GM23338 (cell line): ENCODE data around the gene CDH23. TPM values are rescaled to one million over a fixed set of nuclear protein-coding genes. Genes with fewer than 3 reads are reported as not detected.

Source experiments
- ATAC-seq: fragments of 200-7000 bp; cut with Tn5 transposase; 3 replicates; pipeline ENCODE4 v1.9.1; 2020
- DNase-seq: peaks from one replicate; pipeline ENCODE4 v3.0.0-alpha.2; 2015; ENCODE audit warnings: low spot score
- H2AFZ ChIP-seq: fragments of 200-600 bp; sonication (generic); 2 replicates; pipeline ENCODE4 v1.8.0; 2016; ENCODE audit warnings: antibody characterized with exemption, mild to moderate bottlenecking, moderate library complexity
- H3F3A ChIP-seq: fragments of 200-600 bp; sonication (generic); replicated peaks from 2 replicates; pipeline ENCODE4 v1.8.0; 2017; ENCODE audit warnings: antibody characterized with exemption, mixed run types, low read depth
- H3K27ac ChIP-seq: fragments of 200-600 bp; sonication (generic); 2 replicates; pipeline ENCODE4 v1.6.1; 2016; ENCODE audit warnings: low read depth
- H3K27me3 ChIP-seq: fragments of 200-600 bp; sonication (generic); 2 replicates; pipeline ENCODE4 v1.8.0; 2016; ENCODE audit warnings: mild to moderate bottlenecking, mixed run types, moderate library complexity; ENCODE audit not compliant: insufficient read depth
- H3K36me3 ChIP-seq: fragments of 200-600 bp; sonication (generic); 2 replicates; pipeline ENCODE4 v1.8.0; 2016; ENCODE audit warnings: mild to moderate bottlenecking; ENCODE audit not compliant: insufficient read depth
- H3K4me1 ChIP-seq: fragments of 200-600 bp; sonication (generic); 2 replicates; pipeline ENCODE4 v1.8.0; 2016; ENCODE audit warnings: mild to moderate bottlenecking, moderate library complexity; ENCODE audit not compliant: insufficient read depth
- H3K4me2 ChIP-seq: fragments of 200-600 bp; sonication (generic); 2 replicates; pipeline ENCODE4 v1.7.1; 2017; ENCODE audit warnings: mixed run types
- H3K4me3 ChIP-seq: fragments of 200-600 bp; sonication (generic); 2 replicates; pipeline ENCODE4 v1.6.1; 2016; ENCODE audit warnings: mixed run types
- H3K79me2 ChIP-seq: fragments of 200-600 bp; sonication (generic); replicated peaks from 2 replicates; pipeline ENCODE4 v1.8.0; 2017; ENCODE audit warnings: mild to moderate bottlenecking; ENCODE audit not compliant: insufficient read depth
- H3K9me2 ChIP-seq: fragments of 200-600 bp; sonication (generic); 2 replicates; pipeline ENCODE4 v1.8.0; 2017; ENCODE audit not compliant: insufficient read depth
- H4K20me1 ChIP-seq: fragments of 200-600 bp; sonication (generic); replicated peaks from 2 replicates; pipeline ENCODE4 v1.8.0; 2017; ENCODE audit warnings: mild to moderate bottlenecking; ENCODE audit not compliant: insufficient read depth
- H3K27ac Mint-ChIP-seq: 2 replicates; pipeline ENCODE4 v1.8.0; 2020; ENCODE audit warnings: inconsistent platforms, mild to moderate bottlenecking, moderate library complexity, mixed read lengths
- H3K27me3 Mint-ChIP-seq: 3 replicates; pipeline ENCODE4 v1.8.0; 2022; ENCODE audit warnings: low read depth, mild to moderate bottlenecking, moderate library complexity, mixed read lengths, inconsistent platforms; ENCODE audit not compliant: insufficient read depth, poor library complexity
- H3K36me3 Mint-ChIP-seq: 3 replicates; pipeline ENCODE4 v1.8.0; 2021; ENCODE audit warnings: low read depth, mild to moderate bottlenecking, inconsistent platforms, moderate library complexity, mixed read lengths
- H3K4me1 Mint-ChIP-seq: 3 replicates; pipeline ENCODE4 v1.8.0; 2020; ENCODE audit warnings: mild to moderate bottlenecking, inconsistent platforms, mixed read lengths
- H3K4me3 Mint-ChIP-seq: 3 replicates; pipeline ENCODE4 v1.8.0; 2021; ENCODE audit warnings: moderate library complexity, mild to moderate bottlenecking, inconsistent platforms, mixed read lengths
- H3K9me3 Mint-ChIP-seq: 3 replicates; pipeline ENCODE4 v1.8.0; 2020; ENCODE audit warnings: moderate library complexity, mild to moderate bottlenecking, inconsistent platforms, mixed read lengths
- CREB1 ChIP-seq: fragments of 250-450 bp; sonication (Bioruptor Pico); IDR thresholded peaks from 2 replicates; pipeline ENCODE4 v1.5.0; 2020; ENCODE audit warnings: low read depth, mild to moderate bottlenecking, moderate library complexity
- ETS1 ChIP-seq: IDR thresholded peaks from 2 replicates; pipeline ENCODE4 v1.6.1; 2016; ENCODE audit warnings: antibody characterized with exemption
- EZH2 ChIP-seq: fragments of 200-600 bp; sonication (generic); IDR thresholded peaks from one replicate; pipeline ENCODE4 v1.8.0; 2017; ENCODE audit warnings: antibody characterized with exemption, mild to moderate bottlenecking, low read depth; ENCODE audit not compliant: unreplicated experiment
- EZH2phosphoT487 ChIP-seq: fragments of 200-600 bp; sonication (generic); IDR thresholded peaks from one replicate; pipeline ENCODE4 v1.8.1; 2018; ENCODE audit warnings: antibody characterized with exemption; ENCODE audit not compliant: unreplicated experiment
- JUNB ChIP-seq: IDR thresholded peaks from one replicate; pipeline ENCODE4 v1.6.1; 2016; ENCODE audit warnings: antibody characterized with exemption; ENCODE audit not compliant: unreplicated experiment
- NANOG ChIP-seq: IDR thresholded peaks from 2 replicates; pipeline ENCODE4 v1.6.1; 2016; ENCODE audit warnings: antibody characterized with exemption, borderline replicate concordance
- POLR2AphosphoS5 ChIP-seq: IDR thresholded peaks from 2 replicates; pipeline ENCODE4 v1.6.1; 2016; ENCODE audit warnings: antibody characterized with exemption, low read depth
- STAT1 ChIP-seq: IDR thresholded peaks from one replicate; pipeline ENCODE4 v1.6.1; 2016; ENCODE audit warnings: antibody characterized with exemption; ENCODE audit not compliant: unreplicated experiment
- ZNF114 ChIP-seq: fragments of 250-450 bp; sonication (Bioruptor Pico); IDR thresholded peaks from 2 replicates; pipeline ENCODE4 v1.5.0; 2020; ENCODE audit warnings: mild to moderate bottlenecking, moderate library complexity
- ZNF331 ChIP-seq: fragments of 250-450 bp; sonication (Bioruptor Pico); IDR thresholded peaks from 2 replicates; pipeline ENCODE4 v1.5.0; 2020; ENCODE audit warnings: low read depth, mild to moderate bottlenecking, moderate library complexity
- polyA plus RNA-seq: library from polyadenylated mRNA; unstranded; fragments of >200 nt; fragmentation: Nextera tagmentation; extraction: Ambion mirVana; gene quantifications from 2 replicates; pipeline ENCODE4 v1.2.1, GENCODE V29; 2016
- total RNA-seq: library from RNA; depleted of rRNA; stranded (reverse); fragments of >200 nt; shearing (Covaris generic); gene quantifications from 2 replicates; pipeline ENCODE4 v1.2.3, GENCODE V29; 2014
- TF ChIP-seq, protein P1 (sequence below): fragments of 250-450 bp; sonication (Bioruptor Pico); IDR thresholded peaks from 2 replicates; pipeline ENCODE4 v1.5.0; 2020; ENCODE audit warnings: mild to moderate bottlenecking, moderate library complexity
- TF ChIP-seq, protein P2 (sequence below): IDR thresholded peaks from one replicate; pipeline ENCODE4 v1.6.1; 2018; ENCODE audit warnings: antibody characterized with exemption; ENCODE audit not compliant: unreplicated experiment
- TF ChIP-seq, protein P3 (sequence below), 2 experiments: fragments of 200-600 bp in 1 of 2; sonication (generic) in 1 of 2; conservative IDR thresholded peaks; 2 replicates each; pipeline versions ENCODE4 v1.5.1 to v1.6.1; 2016 to 2017; ENCODE audit warnings: antibody characterized with exemption in 2 of 2, low read depth in 2 of 2, mild to moderate bottlenecking in 2 of 2, moderate library complexity in 1 of 2

Gene CDH23
- total and polyA plus RNA-seq, 2 experiments from 2014 or later, result 0.95 to 4.3 TPM

- no peak for DNase-seq
- H3F3A ChIP-seq, result no peaks in the 10 kb centered on the region
- Mint-ChIP-seq H3K27me3 (peaks cover 12% of the 10 kb centered on the region), H3K4me3 (no peak overlapping the region), H3K27ac (no peak overlapping the region), H3K36me3 (peaks cover 6% of the 10 kb centered on the region), H3K9me3 (peaks cover 17% of the 10 kb centered on the region), H3K4me1 (peaks cover 29% of the 10 kb centered on the region)
- H3K27me3 ChIP-seq, result no peaks in the 10 kb centered on the region
- H4K20me1 ChIP-seq, result no peaks in the 10 kb centered on the region
- H3K4me1 ChIP-seq, result peaks cover 13% of the 10 kb centered on the region
- no peak overlapping the region for H2AFZ ChIP-seq
- no peak overlapping the region for H3K4me3 ChIP-seq
- no peak overlapping the region for H3K4me2 ChIP-seq
- H3K79me2 ChIP-seq, result no peaks in the 10 kb centered on the region
- no peak for TF ChIP-seq EZH2
- no peak for TF ChIP-seq JUNB
- no peak for TF ChIP-seq EZH2phosphoT487
- TF ChIP-seq ZNF114, result no peak
- TF ChIP-seq, protein P1, sequence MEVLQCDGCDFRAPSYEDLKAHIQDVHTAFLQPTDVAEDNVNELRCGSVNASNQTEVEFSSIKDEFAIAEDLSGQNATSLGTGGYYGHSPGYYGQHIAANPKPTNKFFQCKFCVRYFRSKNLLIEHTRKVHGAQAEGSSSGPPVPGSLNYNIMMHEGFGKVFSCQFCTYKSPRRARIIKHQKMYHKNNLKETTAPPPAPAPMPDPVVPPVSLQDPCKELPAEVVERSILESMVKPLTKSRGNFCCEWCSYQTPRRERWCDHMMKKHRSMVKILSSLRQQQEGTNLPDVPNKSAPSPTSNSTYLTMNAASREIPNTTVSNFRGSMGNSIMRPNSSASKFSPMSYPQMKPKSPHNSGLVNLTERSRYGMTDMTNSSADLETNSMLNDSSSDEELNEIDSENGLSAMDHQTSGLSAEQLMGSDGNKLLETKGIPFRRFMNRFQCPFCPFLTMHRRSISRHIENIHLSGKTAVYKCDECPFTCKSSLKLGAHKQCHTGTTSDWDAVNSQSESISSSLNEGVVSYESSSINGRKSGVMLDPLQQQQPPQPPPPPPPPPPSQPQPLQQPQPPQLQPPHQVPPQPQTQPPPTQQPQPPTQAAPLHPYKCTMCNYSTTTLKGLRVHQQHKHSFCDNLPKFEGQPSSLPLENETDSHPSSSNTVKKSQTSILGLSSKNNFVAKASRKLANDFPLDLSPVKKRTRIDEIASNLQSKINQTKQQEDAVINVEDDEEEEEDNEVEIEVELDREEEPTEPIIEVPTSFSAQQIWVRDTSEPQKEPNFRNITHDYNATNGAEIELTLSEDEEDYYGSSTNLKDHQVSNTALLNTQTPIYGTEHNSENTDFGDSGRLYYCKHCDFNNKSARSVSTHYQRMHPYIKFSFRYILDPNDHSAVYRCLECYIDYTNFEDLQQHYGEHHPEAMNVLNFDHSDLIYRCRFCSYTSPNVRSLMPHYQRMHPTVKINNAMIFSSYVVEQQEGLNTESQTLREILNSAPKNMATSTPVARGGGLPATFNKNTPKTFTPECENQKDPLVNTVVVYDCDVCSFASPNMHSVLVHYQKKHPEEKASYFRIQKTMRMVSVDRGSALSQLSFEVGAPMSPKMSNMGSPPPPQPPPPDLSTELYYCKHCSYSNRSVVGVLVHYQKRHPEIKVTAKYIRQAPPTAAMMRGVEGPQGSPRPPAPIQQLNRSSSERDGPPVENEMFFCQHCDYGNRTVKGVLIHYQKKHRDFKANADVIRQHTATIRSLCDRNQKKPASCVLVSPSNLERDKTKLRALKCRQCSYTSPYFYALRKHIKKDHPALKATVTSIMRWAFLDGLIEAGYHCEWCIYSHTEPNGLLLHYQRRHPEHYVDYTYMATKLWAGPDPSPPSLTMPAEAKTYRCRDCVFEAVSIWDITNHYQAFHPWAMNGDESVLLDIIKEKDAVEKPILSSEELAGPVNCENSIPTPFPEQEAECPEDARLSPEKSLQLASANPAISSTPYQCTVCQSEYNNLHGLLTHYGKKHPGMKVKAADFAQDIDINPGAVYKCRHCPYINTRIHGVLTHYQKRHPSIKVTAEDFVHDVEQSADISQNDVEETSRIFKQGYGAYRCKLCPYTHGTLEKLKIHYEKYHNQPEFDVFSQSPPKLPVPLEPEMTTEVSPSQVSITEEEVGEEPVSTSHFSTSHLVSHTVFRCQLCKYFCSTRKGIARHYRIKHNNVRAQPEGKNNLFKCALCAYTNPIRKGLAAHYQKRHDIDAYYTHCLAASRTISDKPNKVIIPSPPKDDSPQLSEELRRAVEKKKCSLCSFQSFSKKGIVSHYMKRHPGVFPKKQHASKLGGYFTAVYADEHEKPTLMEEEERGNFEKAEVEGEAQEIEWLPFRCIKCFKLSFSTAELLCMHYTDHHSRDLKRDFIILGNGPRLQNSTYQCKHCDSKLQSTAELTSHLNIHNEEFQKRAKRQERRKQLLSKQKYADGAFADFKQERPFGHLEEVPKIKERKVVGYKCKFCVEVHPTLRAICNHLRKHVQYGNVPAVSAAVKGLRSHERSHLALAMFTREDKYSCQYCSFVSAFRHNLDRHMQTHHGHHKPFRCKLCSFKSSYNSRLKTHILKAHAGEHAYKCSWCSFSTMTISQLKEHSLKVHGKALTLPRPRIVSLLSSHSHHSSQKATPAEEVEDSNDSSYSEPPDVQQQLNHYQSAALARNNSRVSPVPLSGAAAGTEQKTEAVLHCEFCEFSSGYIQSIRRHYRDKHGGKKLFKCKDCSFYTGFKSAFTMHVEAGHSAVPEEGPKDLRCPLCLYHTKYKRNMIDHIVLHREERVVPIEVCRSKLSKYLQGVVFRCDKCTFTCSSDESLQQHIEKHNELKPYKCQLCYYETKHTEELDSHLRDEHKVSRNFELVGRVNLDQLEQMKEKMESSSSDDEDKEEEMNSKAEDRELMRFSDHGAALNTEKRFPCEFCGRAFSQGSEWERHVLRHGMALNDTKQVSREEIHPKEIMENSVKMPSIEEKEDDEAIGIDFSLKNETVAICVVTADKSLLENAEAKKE (CRISPR knock-in tag), result no peak
- no peak for TF ChIP-seq POLR2AphosphoS5
- TF ChIP-seq NANOG, result no peak
- no peak for TF ChIP-seq ETS1
- TF ChIP-seq, protein P2, sequence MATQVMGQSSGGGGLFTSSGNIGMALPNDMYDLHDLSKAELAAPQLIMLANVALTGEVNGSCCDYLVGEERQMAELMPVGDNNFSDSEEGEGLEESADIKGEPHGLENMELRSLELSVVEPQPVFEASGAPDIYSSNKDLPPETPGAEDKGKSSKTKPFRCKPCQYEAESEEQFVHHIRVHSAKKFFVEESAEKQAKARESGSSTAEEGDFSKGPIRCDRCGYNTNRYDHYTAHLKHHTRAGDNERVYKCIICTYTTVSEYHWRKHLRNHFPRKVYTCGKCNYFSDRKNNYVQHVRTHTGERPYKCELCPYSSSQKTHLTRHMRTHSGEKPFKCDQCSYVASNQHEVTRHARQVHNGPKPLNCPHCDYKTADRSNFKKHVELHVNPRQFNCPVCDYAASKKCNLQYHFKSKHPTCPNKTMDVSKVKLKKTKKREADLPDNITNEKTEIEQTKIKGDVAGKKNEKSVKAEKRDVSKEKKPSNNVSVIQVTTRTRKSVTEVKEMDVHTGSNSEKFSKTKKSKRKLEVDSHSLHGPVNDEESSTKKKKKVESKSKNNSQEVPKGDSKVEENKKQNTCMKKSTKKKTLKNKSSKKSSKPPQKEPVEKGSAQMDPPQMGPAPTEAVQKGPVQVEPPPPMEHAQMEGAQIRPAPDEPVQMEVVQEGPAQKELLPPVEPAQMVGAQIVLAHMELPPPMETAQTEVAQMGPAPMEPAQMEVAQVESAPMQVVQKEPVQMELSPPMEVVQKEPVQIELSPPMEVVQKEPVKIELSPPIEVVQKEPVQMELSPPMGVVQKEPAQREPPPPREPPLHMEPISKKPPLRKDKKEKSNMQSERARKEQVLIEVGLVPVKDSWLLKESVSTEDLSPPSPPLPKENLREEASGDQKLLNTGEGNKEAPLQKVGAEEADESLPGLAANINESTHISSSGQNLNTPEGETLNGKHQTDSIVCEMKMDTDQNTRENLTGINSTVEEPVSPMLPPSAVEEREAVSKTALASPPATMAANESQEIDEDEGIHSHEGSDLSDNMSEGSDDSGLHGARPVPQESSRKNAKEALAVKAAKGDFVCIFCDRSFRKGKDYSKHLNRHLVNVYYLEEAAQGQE, result no peak
- TF ChIP-seq CREB1, result no peak
- TF ChIP-seq ZNF331 (CRISPR knock-in tag), result no peak
- TF ChIP-seq, protein P3, sequence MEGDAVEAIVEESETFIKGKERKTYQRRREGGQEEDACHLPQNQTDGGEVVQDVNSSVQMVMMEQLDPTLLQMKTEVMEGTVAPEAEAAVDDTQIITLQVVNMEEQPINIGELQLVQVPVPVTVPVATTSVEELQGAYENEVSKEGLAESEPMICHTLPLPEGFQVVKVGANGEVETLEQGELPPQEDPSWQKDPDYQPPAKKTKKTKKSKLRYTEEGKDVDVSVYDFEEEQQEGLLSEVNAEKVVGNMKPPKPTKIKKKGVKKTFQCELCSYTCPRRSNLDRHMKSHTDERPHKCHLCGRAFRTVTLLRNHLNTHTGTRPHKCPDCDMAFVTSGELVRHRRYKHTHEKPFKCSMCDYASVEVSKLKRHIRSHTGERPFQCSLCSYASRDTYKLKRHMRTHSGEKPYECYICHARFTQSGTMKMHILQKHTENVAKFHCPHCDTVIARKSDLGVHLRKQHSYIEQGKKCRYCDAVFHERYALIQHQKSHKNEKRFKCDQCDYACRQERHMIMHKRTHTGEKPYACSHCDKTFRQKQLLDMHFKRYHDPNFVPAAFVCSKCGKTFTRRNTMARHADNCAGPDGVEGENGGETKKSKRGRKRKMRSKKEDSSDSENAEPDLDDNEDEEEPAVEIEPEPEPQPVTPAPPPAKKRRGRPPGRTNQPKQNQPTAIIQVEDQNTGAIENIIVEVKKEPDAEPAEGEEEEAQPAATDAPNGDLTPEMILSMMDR (conservative IDR thresholded peaks at IDR 0.05; ENCODE audit: low read depth in 2 of 2), result no peak
- TF ChIP-seq STAT1, result no peak
- H3K27ac ChIP-seq, result no peak overlapping the region
- H3K36me3 ChIP-seq, result no peaks in the 10 kb centered on the region
- H3K9me2 ChIP-seq, result no peaks in the 10 kb centered on the region
- no peak for ATAC-seq
These were observed 290.4 kb downstream of the CDH23 start for GRCh38 chr10:71687077-71687476.
